Liver (tissue), 3 donors: Measurements from ENCODE around the gene TRIP6.

Source experiments
- GABPA ChIP-seq, 2 donors: IDR thresholded peaks in 1 of 2; conservative IDR thresholded peaks in 1 of 2; 2 replicates each; pipeline ENCODE4 v1.6.1; 2016; ENCODE audit warnings: antibody characterized with exemption in 2 of 2, mild to moderate bottlenecking in 1 of 2, moderate library complexity in 1 of 2
- HNF4A ChIP-seq, 2 donors: conservative IDR thresholded peaks; 2 replicates each; pipeline ENCODE4 v1.6.1; 2016; ENCODE audit warnings: antibody characterized with exemption in 2 of 2, mild to moderate bottlenecking in 2 of 2
- RAD21 ChIP-seq, 2 donors: IDR thresholded peaks; 2 replicates each; pipeline ENCODE4 v1.6.1; 2016; ENCODE audit warnings: antibody characterized with exemption in 2 of 2, mild to moderate bottlenecking in 2 of 2
- TAF1 ChIP-seq: conservative IDR thresholded peaks from 2 replicates; pipeline ENCODE4 v1.6.1; 2016; ENCODE audit warnings: antibody characterized with exemption, mild to moderate bottlenecking
- TF ChIP-seq, protein P1 (sequence below): fragments of 150-350 bp; IDR thresholded peaks from 2 replicates; pipeline ENCODE4 v1.5.1; 2017; ENCODE audit warnings: improper control_type of control experiment, low read depth, low read length; ENCODE audit not compliant: missing input control
- TF ChIP-seq, protein P2 (sequence below): IDR thresholded peaks from 2 replicates; pipeline ENCODE4 v1.6.1; 2016; ENCODE audit warnings: antibody characterized with exemption
- TF ChIP-seq, protein P3 (sequence below): IDR thresholded peaks from 2 replicates; pipeline ENCODE4 v1.6.1; 2016; ENCODE audit warnings: antibody characterized with exemption, mild to moderate bottlenecking
- donor health status: healthy.
- donor health status: healthy.

DNA sequence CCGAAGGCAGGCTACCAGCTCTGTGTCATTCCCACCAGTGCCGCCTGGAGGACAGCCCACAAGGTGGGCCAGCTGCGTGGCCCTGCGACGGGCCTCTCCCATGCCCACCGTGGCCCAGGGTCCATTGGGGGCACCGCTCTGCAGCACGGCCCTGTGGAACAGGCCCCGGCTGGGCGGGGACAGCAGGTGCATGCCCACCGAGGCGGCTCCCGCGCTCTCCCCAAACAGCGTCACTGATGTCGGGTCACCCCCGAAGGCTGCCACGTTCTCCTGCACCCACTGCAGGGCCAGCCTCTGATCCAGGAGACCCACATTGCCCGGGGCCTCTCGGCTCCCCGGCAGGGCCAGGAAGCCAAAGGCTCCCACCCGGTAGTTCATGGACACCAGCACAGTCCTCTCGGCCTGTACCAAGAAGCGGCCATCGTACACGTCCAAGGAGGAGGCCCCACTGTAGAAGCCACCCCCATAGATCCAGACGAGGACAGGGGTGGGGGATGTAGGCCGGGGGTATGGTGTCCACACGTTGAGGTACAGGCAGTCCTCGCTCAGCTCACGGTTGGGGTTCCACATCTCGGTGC, 26.2 kb downstream of the TRIP6 start:
- TF ChIP-seq, protein P1, sequence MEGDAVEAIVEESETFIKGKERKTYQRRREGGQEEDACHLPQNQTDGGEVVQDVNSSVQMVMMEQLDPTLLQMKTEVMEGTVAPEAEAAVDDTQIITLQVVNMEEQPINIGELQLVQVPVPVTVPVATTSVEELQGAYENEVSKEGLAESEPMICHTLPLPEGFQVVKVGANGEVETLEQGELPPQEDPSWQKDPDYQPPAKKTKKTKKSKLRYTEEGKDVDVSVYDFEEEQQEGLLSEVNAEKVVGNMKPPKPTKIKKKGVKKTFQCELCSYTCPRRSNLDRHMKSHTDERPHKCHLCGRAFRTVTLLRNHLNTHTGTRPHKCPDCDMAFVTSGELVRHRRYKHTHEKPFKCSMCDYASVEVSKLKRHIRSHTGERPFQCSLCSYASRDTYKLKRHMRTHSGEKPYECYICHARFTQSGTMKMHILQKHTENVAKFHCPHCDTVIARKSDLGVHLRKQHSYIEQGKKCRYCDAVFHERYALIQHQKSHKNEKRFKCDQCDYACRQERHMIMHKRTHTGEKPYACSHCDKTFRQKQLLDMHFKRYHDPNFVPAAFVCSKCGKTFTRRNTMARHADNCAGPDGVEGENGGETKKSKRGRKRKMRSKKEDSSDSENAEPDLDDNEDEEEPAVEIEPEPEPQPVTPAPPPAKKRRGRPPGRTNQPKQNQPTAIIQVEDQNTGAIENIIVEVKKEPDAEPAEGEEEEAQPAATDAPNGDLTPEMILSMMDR = no peak
- TF ChIP-seq TAF1 (no peak), RAD21 (IDR thresholded peaks at IDR 0.05) (no peak), GABPA (IDR thresholded peaks at IDR 0.05 in 1 of 2, conservative IDR thresholded peaks at IDR 0.05 in 1 of 2) (no peak), HNF4A (conservative IDR thresholded peaks at IDR 0.05) (no peak)
- TF ChIP-seq, protein P2, sequence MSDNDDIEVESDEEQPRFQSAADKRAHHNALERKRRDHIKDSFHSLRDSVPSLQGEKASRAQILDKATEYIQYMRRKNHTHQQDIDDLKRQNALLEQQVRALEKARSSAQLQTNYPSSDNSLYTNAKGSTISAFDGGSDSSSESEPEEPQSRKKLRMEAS = no peak
- TF ChIP-seq, protein P3, sequence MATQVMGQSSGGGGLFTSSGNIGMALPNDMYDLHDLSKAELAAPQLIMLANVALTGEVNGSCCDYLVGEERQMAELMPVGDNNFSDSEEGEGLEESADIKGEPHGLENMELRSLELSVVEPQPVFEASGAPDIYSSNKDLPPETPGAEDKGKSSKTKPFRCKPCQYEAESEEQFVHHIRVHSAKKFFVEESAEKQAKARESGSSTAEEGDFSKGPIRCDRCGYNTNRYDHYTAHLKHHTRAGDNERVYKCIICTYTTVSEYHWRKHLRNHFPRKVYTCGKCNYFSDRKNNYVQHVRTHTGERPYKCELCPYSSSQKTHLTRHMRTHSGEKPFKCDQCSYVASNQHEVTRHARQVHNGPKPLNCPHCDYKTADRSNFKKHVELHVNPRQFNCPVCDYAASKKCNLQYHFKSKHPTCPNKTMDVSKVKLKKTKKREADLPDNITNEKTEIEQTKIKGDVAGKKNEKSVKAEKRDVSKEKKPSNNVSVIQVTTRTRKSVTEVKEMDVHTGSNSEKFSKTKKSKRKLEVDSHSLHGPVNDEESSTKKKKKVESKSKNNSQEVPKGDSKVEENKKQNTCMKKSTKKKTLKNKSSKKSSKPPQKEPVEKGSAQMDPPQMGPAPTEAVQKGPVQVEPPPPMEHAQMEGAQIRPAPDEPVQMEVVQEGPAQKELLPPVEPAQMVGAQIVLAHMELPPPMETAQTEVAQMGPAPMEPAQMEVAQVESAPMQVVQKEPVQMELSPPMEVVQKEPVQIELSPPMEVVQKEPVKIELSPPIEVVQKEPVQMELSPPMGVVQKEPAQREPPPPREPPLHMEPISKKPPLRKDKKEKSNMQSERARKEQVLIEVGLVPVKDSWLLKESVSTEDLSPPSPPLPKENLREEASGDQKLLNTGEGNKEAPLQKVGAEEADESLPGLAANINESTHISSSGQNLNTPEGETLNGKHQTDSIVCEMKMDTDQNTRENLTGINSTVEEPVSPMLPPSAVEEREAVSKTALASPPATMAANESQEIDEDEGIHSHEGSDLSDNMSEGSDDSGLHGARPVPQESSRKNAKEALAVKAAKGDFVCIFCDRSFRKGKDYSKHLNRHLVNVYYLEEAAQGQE = no peak
